RWPE2 (cell line): ENCODE data around the gene PEX5L.

Experiments used
- ATAC-seq: fragments of 200-7000 bp; cut with Tn5 transposase; 3 replicates; pipeline ENCODE4 v1.9.1; 2021; ENCODE audit warnings: low read depth
- DNase-seq: peaks from one replicate; pipeline ENCODE4 v3.0.0-alpha.2; 2020; ENCODE audit warnings: low spot score
- H3K27ac ChIP-seq: fragments of 450-650 bp; 2 replicates; pipeline ENCODE4 v1.5.1; 2017; ENCODE audit warnings: mild to moderate bottlenecking; ENCODE audit not compliant: poor library complexity, severe bottlenecking
- H3K27me3 ChIP-seq: fragments of 250-450 bp; sonication (Bioruptor Pico); 2 replicates; pipeline ENCODE4 v1.5.1; 2021; ENCODE audit warnings: mild to moderate bottlenecking, moderate library complexity; ENCODE audit not compliant: insufficient read depth, poor library complexity, severe bottlenecking
- H3K36me3 ChIP-seq: fragments of 250-450 bp; sonication (Bioruptor Pico); 2 replicates; pipeline ENCODE4 v1.5.1; 2020; ENCODE audit warnings: low read depth, mild to moderate bottlenecking, moderate library complexity
- H3K4me1 ChIP-seq: fragments of 250-450 bp; sonication (Bioruptor Pico); 2 replicates; pipeline ENCODE4 v1.5.1; 2021; ENCODE audit warnings: mild to moderate bottlenecking, moderate library complexity; ENCODE audit not compliant: insufficient read depth, poor library complexity, severe bottlenecking
- H3K4me3 ChIP-seq: fragments of 250-450 bp; sonication (Bioruptor Pico); 2 replicates; pipeline ENCODE4 v1.5.1; 2021; ENCODE audit warnings: mild to moderate bottlenecking, moderate library complexity; ENCODE audit not compliant: severe bottlenecking
- H3K9me3 ChIP-seq: fragments of 250-450 bp; sonication (Bioruptor Pico); 2 replicates; pipeline ENCODE4 v1.5.1; 2021; ENCODE audit warnings: mild to moderate bottlenecking, moderate library complexity; ENCODE audit not compliant: severe bottlenecking
- TF ChIP-seq, protein P1 (sequence below): fragments of 450-650 bp; IDR thresholded peaks from one replicate; pipeline ENCODE4 v1.5.1; 2017; ENCODE audit warnings: mild to moderate bottlenecking, moderate library complexity; ENCODE audit not compliant: poor library complexity, severe bottlenecking

Gene PEX5L, protein sequence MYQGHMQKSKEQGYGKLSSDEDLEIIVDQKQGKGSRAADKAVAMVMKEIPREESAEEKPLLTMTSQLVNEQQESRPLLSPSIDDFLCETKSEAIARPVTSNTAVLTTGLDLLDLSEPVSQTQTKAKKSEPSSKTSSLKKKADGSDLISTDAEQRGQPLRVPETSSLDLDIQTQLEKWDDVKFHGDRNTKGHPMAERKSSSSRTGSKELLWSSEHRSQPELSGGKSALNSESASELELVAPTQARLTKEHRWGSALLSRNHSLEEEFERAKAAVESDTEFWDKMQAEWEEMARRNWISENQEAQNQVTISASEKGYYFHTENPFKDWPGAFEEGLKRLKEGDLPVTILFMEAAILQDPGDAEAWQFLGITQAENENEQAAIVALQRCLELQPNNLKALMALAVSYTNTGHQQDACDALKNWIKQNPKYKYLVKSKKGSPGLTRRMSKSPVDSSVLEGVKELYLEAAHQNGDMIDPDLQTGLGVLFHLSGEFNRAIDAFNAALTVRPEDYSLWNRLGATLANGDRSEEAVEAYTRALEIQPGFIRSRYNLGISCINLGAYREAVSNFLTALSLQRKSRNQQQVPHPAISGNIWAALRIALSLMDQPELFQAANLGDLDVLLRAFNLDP

GRCh38 chr3:180036671-180037455, at the start of gene PEX5L:
Gene PEX5L (minus strand): TSS chr3:180036937. CDS start chr3:180036599, 338 bp downstream.
- DNase-seq (peak; percentile 58), ATAC-seq (peak; percentile 95)
- no peaks in the 10 kb centered on the region for H3K9me3 ChIP-seq
- H3K4me1 ChIP-seq, result no peaks in the 10 kb centered on the region
- no peaks in the 10 kb centered on the region for H3K36me3 ChIP-seq
- H3K27ac ChIP-seq, result no peak within 1 kb of the TSS
- TF ChIP-seq, protein P1, sequence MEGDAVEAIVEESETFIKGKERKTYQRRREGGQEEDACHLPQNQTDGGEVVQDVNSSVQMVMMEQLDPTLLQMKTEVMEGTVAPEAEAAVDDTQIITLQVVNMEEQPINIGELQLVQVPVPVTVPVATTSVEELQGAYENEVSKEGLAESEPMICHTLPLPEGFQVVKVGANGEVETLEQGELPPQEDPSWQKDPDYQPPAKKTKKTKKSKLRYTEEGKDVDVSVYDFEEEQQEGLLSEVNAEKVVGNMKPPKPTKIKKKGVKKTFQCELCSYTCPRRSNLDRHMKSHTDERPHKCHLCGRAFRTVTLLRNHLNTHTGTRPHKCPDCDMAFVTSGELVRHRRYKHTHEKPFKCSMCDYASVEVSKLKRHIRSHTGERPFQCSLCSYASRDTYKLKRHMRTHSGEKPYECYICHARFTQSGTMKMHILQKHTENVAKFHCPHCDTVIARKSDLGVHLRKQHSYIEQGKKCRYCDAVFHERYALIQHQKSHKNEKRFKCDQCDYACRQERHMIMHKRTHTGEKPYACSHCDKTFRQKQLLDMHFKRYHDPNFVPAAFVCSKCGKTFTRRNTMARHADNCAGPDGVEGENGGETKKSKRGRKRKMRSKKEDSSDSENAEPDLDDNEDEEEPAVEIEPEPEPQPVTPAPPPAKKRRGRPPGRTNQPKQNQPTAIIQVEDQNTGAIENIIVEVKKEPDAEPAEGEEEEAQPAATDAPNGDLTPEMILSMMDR, result no peak
- peaks cover 36% of the 10 kb centered on the region for H3K27me3 ChIP-seq
- H3K4me3 ChIP-seq, result peak within 1 kb of the TSS; percentile 34

DNA sequence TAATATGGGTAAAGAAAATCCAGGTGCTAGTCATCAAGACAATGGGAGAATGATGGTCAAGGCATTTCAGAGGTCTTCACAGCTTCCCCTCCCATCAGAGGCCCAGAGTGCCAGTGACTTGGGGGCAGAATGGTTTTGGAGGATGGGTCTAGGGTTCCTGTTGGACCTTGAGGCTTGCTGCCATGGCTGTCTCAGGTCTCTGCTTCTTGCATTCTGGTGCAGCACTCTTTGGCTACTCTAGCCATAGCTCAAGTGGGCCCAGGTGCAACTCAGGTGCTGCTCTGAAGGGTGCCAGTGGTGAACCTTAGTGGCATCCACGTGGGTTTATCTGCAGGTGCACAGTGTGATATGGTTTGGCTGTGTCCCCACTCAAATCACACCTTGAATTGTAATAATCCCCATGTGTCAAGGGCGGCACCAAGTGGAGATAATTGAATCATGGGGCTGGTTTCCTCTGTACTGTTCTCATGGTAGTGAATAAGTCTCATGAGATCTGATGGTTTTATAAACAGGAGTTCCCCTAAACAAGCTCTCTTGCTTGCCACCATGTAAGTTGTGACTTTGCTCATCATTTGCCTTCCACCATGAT, 48.5 kb upstream of the PEX5L start:
- Histone ChIP-seq H3K4me1 (no peaks in the 10 kb centered on the region), H3K36me3 (no peaks in the 10 kb centered on the region), H3K27me3 (no peaks in the 10 kb centered on the region), H3K9me3 (no peaks in the 10 kb centered on the region), H3K27ac (no peak overlapping the region), H3K4me3 (no peak overlapping the region)
- DNase-seq (no peak), ATAC-seq (no peak)
- TF ChIP-seq, protein P1, result no peak

DNA sequence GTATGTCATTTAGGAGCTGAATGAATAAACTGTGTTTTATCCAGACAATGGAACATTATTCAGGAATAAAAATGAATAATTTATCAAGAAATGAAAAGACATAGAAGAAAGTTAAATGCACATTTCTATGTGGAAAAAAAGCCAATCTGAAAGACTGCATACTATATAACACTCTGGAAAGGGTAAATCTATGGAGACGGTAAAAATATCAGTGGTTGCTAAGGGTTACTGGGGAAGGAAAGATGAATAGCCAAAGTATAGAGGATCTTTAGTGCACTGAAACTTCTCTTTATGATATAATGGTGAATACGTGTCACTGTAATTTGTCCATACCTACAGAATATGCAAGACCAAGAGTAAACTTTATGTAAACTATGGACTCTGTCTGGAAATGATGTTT, 46.0 kb upstream of the PEX5L start:
- Histone ChIP-seq H3K4me1 (no peaks in the 10 kb centered on the region), H3K27me3 (no peaks in the 10 kb centered on the region), H3K9me3 (no peaks in the 10 kb centered on the region), H3K36me3 (no peaks in the 10 kb centered on the region), H3K4me3 (no peak overlapping the region), H3K27ac (no peak overlapping the region)
- ATAC-seq, result no peak
- DNase-seq, result no peak
- TF ChIP-seq, protein P1, result no peak

DNA sequence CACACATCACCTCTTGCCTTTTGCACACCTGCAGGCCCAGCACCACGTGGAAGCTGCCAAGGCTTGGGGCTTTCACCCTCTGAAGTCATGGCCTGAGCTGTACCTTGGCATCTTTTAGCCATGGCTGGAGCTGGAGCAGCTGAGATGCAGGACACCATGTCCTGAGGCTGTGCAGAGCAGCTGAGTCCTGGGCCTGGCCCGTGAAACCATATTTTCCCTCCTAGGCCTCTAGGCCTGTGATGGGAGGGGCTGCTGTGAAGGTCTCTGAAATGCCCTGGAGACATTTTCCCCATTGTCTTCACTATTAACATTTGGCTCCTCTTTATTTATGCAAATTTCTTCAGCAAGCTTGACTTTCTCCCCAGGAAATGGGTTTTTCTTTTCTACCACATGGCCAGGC, 41.9 kb upstream of the PEX5L start:
- ATAC-seq (no peak), DNase-seq (no peak)
- no peak overlapping the region for H3K27ac ChIP-seq
- no peaks in the 10 kb centered on the region for H3K36me3 ChIP-seq
- no peaks in the 10 kb centered on the region for H3K27me3 ChIP-seq
- TF ChIP-seq, protein P1, result no peak
- no peaks in the 10 kb centered on the region for H3K9me3 ChIP-seq
- no peaks in the 10 kb centered on the region for H3K4me1 ChIP-seq
- no peak overlapping the region for H3K4me3 ChIP-seq
